Stomach (tissue), 9 donors: Measurements from ENCODE around the gene CCDC78. TPM values are rescaled to one million over a fixed set of nuclear protein-coding genes. Genes with fewer than 3 reads are reported as not detected.

Source experiments
- DNase-seq, 2 donors: peaks; one replicate each; pipeline versions ENCODE4 v3.0.0 to v3.0.0-alpha.2; 2013 to 2019
- H3K27ac ChIP-seq, 5 donors: fragments of 200-600 bp in 4 of 5; sonication (generic) in 4 of 5; one replicate each; pipeline ENCODE4 v1.5.1; 2013 to 2019; ENCODE audit warnings: mild to moderate bottlenecking in 1 of 5, moderate library complexity in 1 of 5
- H3K27me3 ChIP-seq, 3 donors: fragments of 200-600 bp; sonication (generic); one replicate each; pipeline ENCODE4 v1.5.1; 2017 to 2019; ENCODE audit warnings: mixed run types in 1 of 3
- H3K36me3 ChIP-seq, 4 donors: fragments of 200-600 bp; sonication (generic); 1 replicate in 3 of 4; 2 replicates in 1 of 4; pipeline ENCODE4 v1.5.1; 2016 to 2019
- H3K4me1 ChIP-seq, 4 donors: fragments of 200-600 bp; sonication (generic); one replicate each; pipeline ENCODE4 v1.5.1; 2016 to 2019
- H3K4me3 ChIP-seq, 4 donors: fragments of 200-600 bp; sonication (generic) in 3 of 4; one replicate each; pipeline ENCODE4 v1.5.1; 2016 to 2019; ENCODE audit warnings: mild to moderate bottlenecking in 1 of 4
- H3K9me3 ChIP-seq, 4 donors: fragments of 200-600 bp; sonication (generic); one replicate each; pipeline ENCODE4 v1.5.1; 2016 to 2019
- CTCF ChIP-seq, 7 experiments: fragments of 450-650 bp in 4 of 7; fragments of 200-600 bp in 3 of 7; sonication (generic) in 3 of 7; IDR thresholded peaks; one replicate each; pipeline ENCODE4 v1.5.1; 2016 to 2019; ENCODE audit warnings: antibody characterized with exemption in 7 of 7, control low read depth in 2 of 7, mild to moderate bottlenecking in 1 of 7
- EP300 ChIP-seq: sonication (generic); formaldehyde crosslinking; IDR thresholded peaks from one replicate; pipeline ENCODE4 v1.6.1; 2017; ENCODE audit warnings: antibody characterized with exemption
- POLR2A ChIP-seq, 4 donors: fragments of 450-650 bp; IDR thresholded peaks; one replicate each; pipeline ENCODE4 v1.6.1; 2016; ENCODE audit warnings: antibody characterized with exemption in 4 of 4, control low read depth in 2 of 4, mild to moderate bottlenecking in 1 of 4, moderate library complexity in 1 of 4
- POLR2AphosphoS5 ChIP-seq, 3 donors: sonication (generic); formaldehyde crosslinking; IDR thresholded peaks; one replicate each; pipeline ENCODE4 v1.6.1; 2016; ENCODE audit warnings: antibody characterized with exemption in 3 of 3
- WGBS, 5 donors: extraction: QIAGEN DNeasy Blood & Tissue Kit in 3 of 5; methylation state at CpG; one replicate each; pipeline versions ENCODE4 v1.1.5 to v1.1.7; 2013 to 2018; 5-methylcytosine and 5-hydroxymethylcytosine counted together
- intact Hi-C: fragments of 100-400 bp; cut with DNase I; formaldehyde crosslinking; loops from one replicate; pipeline ENCODE4 v1.15.1; 2023; ENCODE audit warnings: low total_unique reads
- polyA plus RNA-seq, 3 donors: library from polyadenylated mRNA; stranded (reverse); fragments of 200-250 nt; gene quantifications; one replicate each; pipeline ENCODE4 v1.2.3, GENCODE V29; 2013
- total RNA-seq, 5 donors: library from RNA; depleted of rRNA; stranded (reverse); fragments of >200 nt; gene quantifications; one replicate each; pipeline versions ENCODE4 v1.1.0 to v1.2.3, GENCODE V29; 2014 to 2016
- donor health status: healthy with polysubstance abuse.
- donor health status: Bipolar disorder and iron deficiency.
- donor health status: healthy.

The CCDC78 gene
- total and polyA plus RNA-seq, 8 donors = 1.3 to 14.3 (median 1.5) TPM; not detected in 4

GRCh38 chr16:709566-710499 lies 16.4 kb downstream of the CCDC78 start:
- no peak overlapping the region for H3K27ac ChIP-seq
- intact Hi-C loops = loop anchor here (5.0 kb wide), 2 partner anchors 72 to 342 kb away; no protein-coding TSS in a partner anchor
- H3K27me3 ChIP-seq = peaks cover 45 to 94% (median 70%) of the 10 kb centered on the region in 3 donors
- no peak for TF ChIP-seq CTCF (IDR thresholded peaks at IDR 0.05)
- no peak for TF ChIP-seq POLR2AphosphoS5 (IDR thresholded peaks at IDR 0.05)
- no peak for TF ChIP-seq POLR2A (IDR thresholded peaks at IDR 0.05)
- no peak for TF ChIP-seq EP300
- H3K4me3 ChIP-seq = no peak overlapping the region
- 15 to 22% (median 20%) methylated on average over 14 to 30 of the region's 30 CpGs for WGBS, 5 donors
- H3K9me3 ChIP-seq = no peaks in the 10 kb centered on the region
- peak in 1 of 2 donors; percentile 90 for DNase-seq
- H3K36me3 ChIP-seq = no peaks in the 10 kb centered on the region
- H3K4me1 ChIP-seq = peaks cover 12 to 45% (median 32%) of the 10 kb centered on the region in 4 donors

- intact Hi-C loops = no loop called here
- H3K9me3 ChIP-seq = no peaks in the 10 kb centered on the region
- no peak overlapping the region for H3K4me3 ChIP-seq
- DNase-seq = no peak
- H3K36me3 ChIP-seq = no peaks in the 10 kb centered on the region
- H3K27ac ChIP-seq = no peak overlapping the region
- H3K4me1 ChIP-seq = peaks cover 7 to 39% (median 26%) of the 10 kb centered on the region in 4 donors
- H3K27me3 ChIP-seq = peaks cover 50 to 94% (median 73%) of the 10 kb centered on the region in 3 donors
- TF ChIP-seq EP300 (no peak), POLR2A (IDR thresholded peaks at IDR 0.05) (no peak), CTCF (IDR thresholded peaks at IDR 0.05) (no peak), POLR2AphosphoS5 (IDR thresholded peaks at IDR 0.05) (no peak)
- 63 to 90% (median 78%) methylated on average over 2 to 4 of the region's 4 CpGs for WGBS, 5 donors
Observed at GRCh38 chr16:708959-709358, 17.3 kb downstream of the CCDC78 start.

GRCh38 chr16:708019-708418 lies 18.2 kb downstream of the CCDC78 start:
- Histone ChIP-seq H3K27ac (no peak overlapping the region), H3K27me3 (peaks cover 59 to 99% (median 83%) of the 10 kb centered on the region in 3 donors), H3K36me3 (no peaks in the 10 kb centered on the region), H3K4me3 (no peak overlapping the region), H3K4me1 (peaks cover 7 to 39% (median 26%) of the 10 kb centered on the region in 4 donors), H3K9me3 (no peaks in the 10 kb centered on the region)
- WGBS, 5 donors = 44 to 65% (median 58%) methylated on average over 3 of the region's 3 CpGs
- no peak for TF ChIP-seq EP300
- TF ChIP-seq POLR2AphosphoS5 (IDR thresholded peaks at IDR 0.05) = no peak
- TF ChIP-seq CTCF (IDR thresholded peaks at IDR 0.05) = no peak
- no peak for TF ChIP-seq POLR2A (IDR thresholded peaks at IDR 0.05)
- intact Hi-C loops = no loop called here
- no peak for DNase-seq

GRCh38 chr16:707062-707538 lies 19.1 kb downstream of the CCDC78 start:
- H3K9me3 ChIP-seq = no peaks in the 10 kb centered on the region
- H3K4me1 ChIP-seq = peaks cover 7 to 37% (median 26%) of the 10 kb centered on the region in 4 donors
- no peak for DNase-seq
- no peak overlapping the region for H3K4me3 ChIP-seq
- no peak for TF ChIP-seq POLR2AphosphoS5 (IDR thresholded peaks at IDR 0.05)
- no peak for TF ChIP-seq EP300
- no peak for TF ChIP-seq CTCF (IDR thresholded peaks at IDR 0.05)
- TF ChIP-seq POLR2A (IDR thresholded peaks at IDR 0.05) = no peak
- WGBS, 5 donors = 17 to 28% (median 24%) methylated on average over 8 to 14 of the region's 14 CpGs
- intact Hi-C loops = no loop called here
- peaks cover 65 to 100% (median 92%) of the 10 kb centered on the region in 3 donors for H3K27me3 ChIP-seq
- no peaks in the 10 kb centered on the region for H3K36me3 ChIP-seq
- H3K27ac ChIP-seq = peak overlapping the region in 1 of 5 donors; percentile 5
